ENCODE results near the gene ICAM3.
"Not testable (repeated sequence)": the region's sequence is repeated elsewhere in the genome, so short reads cannot be mapped to it uniquely, and the experiment has no call there.

ICAM3 gene

DNA sequence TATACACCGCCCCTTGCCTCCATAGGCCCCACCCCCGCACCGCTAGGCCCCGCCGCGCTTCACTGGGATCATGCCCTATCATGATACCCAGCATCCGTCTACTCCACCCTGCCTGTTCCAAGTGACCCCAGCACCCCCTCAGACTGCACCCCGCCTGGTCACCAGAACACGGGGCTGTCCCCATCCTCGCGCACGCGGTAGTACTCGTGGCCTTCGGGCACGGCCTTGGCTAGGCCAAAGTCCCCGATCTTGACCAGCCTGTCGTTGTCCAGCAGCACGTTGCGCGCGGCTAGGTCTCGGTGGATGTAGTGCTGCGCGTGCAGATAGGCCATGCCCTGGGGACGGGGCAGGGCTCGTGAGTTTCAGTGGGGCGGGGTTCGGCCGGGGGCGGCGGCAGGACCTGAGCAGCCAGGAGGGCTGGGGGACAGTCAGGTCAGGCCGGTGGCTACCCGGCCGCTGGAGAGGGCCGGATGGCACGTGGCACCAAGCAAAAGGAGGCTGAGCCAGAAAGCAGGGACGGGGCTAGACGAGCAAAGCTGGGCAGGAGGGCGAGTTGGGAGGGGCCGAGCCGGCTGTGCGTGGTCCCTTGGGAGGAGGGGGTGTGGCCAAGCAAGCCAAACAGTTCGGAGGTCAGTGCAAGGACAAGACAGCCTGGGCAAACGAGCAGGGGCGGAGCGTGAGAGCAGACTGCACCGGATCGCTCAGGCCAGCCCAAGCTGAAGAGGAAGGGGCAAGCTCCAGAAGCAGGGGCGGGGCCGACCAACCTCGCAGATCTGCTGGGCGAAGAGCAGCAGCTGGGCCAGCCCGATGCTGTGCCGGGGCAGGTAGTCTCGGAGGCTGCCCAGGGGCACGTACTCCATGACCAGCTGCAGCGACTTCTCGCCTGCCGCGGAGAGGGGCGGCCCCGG, 13.6 kb upstream of the ICAM3 start:
- no peak overlapping the region for H3K4me3 ChIP-seq (ENCODE audit: low read depth, low read length)
- POLR2A ChIA-PET: interaction anchor here (1.2 kb wide), 1 partner anchor 27 kb away, joined by 4 read pairs; the partner anchor contains the start of gene TYK2
- CTCF ChIA-PET: interaction anchor here (0.6 to 0.8 kb wide), 2 partner anchors 36 to 38 kb away, joined by 3 read pairs; no protein-coding TSS in a partner anchor
- TF ChIP-seq, protein P1, sequence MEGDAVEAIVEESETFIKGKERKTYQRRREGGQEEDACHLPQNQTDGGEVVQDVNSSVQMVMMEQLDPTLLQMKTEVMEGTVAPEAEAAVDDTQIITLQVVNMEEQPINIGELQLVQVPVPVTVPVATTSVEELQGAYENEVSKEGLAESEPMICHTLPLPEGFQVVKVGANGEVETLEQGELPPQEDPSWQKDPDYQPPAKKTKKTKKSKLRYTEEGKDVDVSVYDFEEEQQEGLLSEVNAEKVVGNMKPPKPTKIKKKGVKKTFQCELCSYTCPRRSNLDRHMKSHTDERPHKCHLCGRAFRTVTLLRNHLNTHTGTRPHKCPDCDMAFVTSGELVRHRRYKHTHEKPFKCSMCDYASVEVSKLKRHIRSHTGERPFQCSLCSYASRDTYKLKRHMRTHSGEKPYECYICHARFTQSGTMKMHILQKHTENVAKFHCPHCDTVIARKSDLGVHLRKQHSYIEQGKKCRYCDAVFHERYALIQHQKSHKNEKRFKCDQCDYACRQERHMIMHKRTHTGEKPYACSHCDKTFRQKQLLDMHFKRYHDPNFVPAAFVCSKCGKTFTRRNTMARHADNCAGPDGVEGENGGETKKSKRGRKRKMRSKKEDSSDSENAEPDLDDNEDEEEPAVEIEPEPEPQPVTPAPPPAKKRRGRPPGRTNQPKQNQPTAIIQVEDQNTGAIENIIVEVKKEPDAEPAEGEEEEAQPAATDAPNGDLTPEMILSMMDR (IDR thresholded peaks at IDR 0.05; ENCODE audit: insufficient read depth, low read length, missing control alignments): no peak
- DNase-seq (ENCODE audit: low read depth, low spot score): no peak

- no peak overlapping the region for H3K4me3 ChIP-seq (ENCODE audit: low read depth, low read length)
- no peak for DNase-seq (ENCODE audit: low read depth, low spot score)
- ChIA-PET POLR2A (no interaction called here), CTCF (interaction anchor here (1.7 to 1.9 kb wide), 2 partner anchors 45 to 88 kb away, joined by 4 read pairs; no protein-coding TSS in a partner anchor)
- TF ChIP-seq, protein P1 (IDR thresholded peaks at IDR 0.05; ENCODE audit: insufficient read depth, low read length, missing control alignments): no peak
Measured at GRCh38 chr19:10346509-10346908, 7.1 kb upstream of the ICAM3 start.

- POLR2A ChIA-PET: interaction anchor here (0.7 to 0.8 kb wide), 2 partner anchors 21 to 32 kb away, joined by 4 to 5 read pairs; no protein-coding TSS in a partner anchor
- CTCF ChIA-PET: interaction anchor here (0.9 to 1.9 kb wide), 6 partner anchors 43 to 89 kb away, joined by 3 to 6 read pairs (median 4); partner anchors contain the start of gene ICAM1
- H3K4me3 ChIP-seq (ENCODE audit: low read depth, low read length): no peak overlapping the region
- no peak for DNase-seq (ENCODE audit: low read depth, low spot score)
- TF ChIP-seq, protein P1 (IDR thresholded peaks at IDR 0.05; ENCODE audit: insufficient read depth, low read length, missing control alignments): no peak
Measured at GRCh38 chr19:10344780-10345179, 5.4 kb upstream of the ICAM3 start.

- ChIA-PET POLR2A (interaction anchor here (0.6 to 1.1 kb wide), 3 partner anchors 10 to 504 kb away, joined by 3 to 5 read pairs (median 3); no protein-coding TSS in a partner anchor), CTCF (interaction anchor here (1.1 to 1.9 kb wide), 3 partner anchors 44 to 84 kb away, joined by 3 to 8 read pairs (median 4); no protein-coding TSS in a partner anchor)
- H3K4me3 ChIP-seq (ENCODE audit: low read depth, low read length): no peak overlapping the region
- TF ChIP-seq, protein P1 (IDR thresholded peaks at IDR 0.05; ENCODE audit: insufficient read depth, low read length, missing control alignments): no peak
- DNase-seq (ENCODE audit: low read depth, low spot score): no peak
Measured at GRCh38 chr19:10343495-10343894, 4.1 kb upstream of the ICAM3 start.

DNA sequence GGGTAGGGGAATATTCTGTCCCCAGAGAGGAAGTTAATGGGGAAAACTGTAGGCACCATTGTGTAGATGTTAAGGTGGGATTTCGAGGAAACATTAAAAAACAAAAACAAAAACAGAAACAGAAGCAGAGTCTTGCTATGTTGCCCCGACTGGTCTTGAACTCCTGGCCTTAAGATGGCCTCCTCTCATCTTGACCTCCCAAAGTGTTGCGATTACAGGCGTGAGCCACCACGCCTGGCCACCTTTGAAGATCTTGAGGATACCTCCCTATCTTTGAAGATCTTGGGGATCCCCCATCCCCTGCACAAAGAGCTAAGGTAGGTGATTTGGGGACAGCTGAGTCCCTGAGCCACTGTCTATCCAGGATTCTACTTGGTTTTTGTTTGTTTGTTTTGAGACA, 553 bp upstream of the ICAM3 start:
- POLR2A ChIA-PET: no interaction called here
- DNase-seq (ENCODE audit: low read depth, low spot score): no peak
- CTCF ChIA-PET: no interaction called here
- TF ChIP-seq, protein P1 (IDR thresholded peaks at IDR 0.05; ENCODE audit: insufficient read depth, low read length, missing control alignments): no peak
- H3K4me3 ChIP-seq (ENCODE audit: low read depth, low read length): no peak overlapping the region

- no peak for DNase-seq (ENCODE audit: low read depth, low spot score)
- POLR2A ChIA-PET: no interaction called here
Measured at GRCh38 chr19:10338940-10339339, 484 bp downstream of the ICAM3 start.

GRCh38 chr19:10336725-10337124, 2.7 kb downstream of the ICAM3 start:
- CTCF ChIA-PET: interaction anchor here (0.9 kb wide), 1 partner anchor 52 kb away, joined by 3 read pairs; no protein-coding TSS in a partner anchor

More at GRCh38 chr19:10338940-10339339, 484 bp downstream of the ICAM3 start:
- TF ChIP-seq, protein P1 (IDR thresholded peaks at IDR 0.05; ENCODE audit: insufficient read depth, low read length, missing control alignments): no peak
- no peak overlapping the region for H3K4me3 ChIP-seq (ENCODE audit: low read depth, low read length)
- CTCF ChIA-PET: no interaction called here

More at GRCh38 chr19:10336725-10337124, 2.7 kb downstream of the ICAM3 start:
- H3K4me3 ChIP-seq (ENCODE audit: low read depth, low read length); POLR2A ChIA-PET; DNase-seq (ENCODE audit: low read depth, low spot score): not testable (repeated sequence)

Data from AG04449 (cell line).